GM21447 (cell line): Measurements from ENCODE around the gene PRKG2.
"Not testable (repeated sequence)": the region's sequence is repeated elsewhere in the genome, so short reads cannot be mapped to it uniquely, and the experiment has no call there.

Experiments
- ATAC-seq: cut with Tn5 transposase; IDR thresholded peaks from one replicate; pipeline ENCODE4 v1.9.1; 2021; ENCODE audit not compliant: unreplicated experiment

PRKG2 gene, protein sequence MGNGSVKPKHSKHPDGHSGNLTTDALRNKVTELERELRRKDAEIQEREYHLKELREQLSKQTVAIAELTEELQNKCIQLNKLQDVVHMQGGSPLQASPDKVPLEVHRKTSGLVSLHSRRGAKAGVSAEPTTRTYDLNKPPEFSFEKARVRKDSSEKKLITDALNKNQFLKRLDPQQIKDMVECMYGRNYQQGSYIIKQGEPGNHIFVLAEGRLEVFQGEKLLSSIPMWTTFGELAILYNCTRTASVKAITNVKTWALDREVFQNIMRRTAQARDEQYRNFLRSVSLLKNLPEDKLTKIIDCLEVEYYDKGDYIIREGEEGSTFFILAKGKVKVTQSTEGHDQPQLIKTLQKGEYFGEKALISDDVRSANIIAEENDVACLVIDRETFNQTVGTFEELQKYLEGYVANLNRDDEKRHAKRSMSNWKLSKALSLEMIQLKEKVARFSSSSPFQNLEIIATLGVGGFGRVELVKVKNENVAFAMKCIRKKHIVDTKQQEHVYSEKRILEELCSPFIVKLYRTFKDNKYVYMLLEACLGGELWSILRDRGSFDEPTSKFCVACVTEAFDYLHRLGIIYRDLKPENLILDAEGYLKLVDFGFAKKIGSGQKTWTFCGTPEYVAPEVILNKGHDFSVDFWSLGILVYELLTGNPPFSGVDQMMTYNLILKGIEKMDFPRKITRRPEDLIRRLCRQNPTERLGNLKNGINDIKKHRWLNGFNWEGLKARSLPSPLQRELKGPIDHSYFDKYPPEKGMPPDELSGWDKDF

DNA sequence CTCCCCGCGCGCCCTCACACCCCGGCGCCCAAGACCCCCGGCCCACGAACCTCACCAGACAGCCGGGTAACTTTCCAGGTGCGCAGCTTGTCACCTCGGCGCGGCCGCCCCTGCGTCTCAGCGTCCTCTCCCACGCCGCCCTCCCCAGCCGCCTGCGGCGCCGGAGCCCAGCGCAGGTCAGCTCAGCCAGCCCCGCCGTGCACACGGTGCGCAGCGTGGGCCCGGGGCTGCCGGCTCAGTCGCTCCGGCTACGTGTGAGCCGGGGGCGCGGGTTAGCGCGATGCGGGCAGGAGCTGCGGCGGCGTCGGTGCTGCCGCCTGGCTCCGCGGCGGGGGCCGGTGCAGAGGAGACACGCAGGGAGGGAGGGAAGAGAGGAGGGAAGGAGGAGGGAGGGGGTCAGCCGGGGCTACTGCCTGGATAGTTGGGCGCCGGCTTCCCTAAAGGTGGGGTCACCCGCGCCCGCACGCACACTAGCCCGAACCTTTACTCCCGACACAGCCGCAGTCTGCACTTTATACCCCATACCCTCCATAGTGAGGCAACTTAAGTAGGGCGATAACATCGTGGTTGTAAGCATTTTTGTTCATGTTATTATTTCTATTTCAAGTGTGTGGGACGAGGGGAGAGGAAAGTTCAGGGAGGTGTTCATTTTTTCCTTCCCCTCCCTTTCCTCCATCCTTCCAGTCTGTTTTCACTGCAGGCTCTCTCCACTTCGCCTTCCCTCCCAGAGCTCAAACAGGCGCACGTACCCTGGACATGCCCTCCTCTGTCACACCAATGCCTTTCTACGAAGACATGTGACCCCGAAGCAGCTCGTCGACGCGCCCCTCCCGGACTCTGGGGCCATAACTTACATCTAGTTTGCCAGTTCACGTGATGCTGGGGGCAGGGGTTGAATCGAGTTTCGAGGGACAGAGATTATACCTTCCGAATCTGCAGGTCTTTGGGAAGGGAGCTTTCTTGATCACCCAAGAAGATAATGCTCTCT lies at the start of gene PRKG2:
PRKG2 (minus strand) TSS at position 342 of the 988 bp plus-strand sequence. CDS start 10,175 bp downstream, outside the sequence.
- no peak for ATAC-seq

DNA sequence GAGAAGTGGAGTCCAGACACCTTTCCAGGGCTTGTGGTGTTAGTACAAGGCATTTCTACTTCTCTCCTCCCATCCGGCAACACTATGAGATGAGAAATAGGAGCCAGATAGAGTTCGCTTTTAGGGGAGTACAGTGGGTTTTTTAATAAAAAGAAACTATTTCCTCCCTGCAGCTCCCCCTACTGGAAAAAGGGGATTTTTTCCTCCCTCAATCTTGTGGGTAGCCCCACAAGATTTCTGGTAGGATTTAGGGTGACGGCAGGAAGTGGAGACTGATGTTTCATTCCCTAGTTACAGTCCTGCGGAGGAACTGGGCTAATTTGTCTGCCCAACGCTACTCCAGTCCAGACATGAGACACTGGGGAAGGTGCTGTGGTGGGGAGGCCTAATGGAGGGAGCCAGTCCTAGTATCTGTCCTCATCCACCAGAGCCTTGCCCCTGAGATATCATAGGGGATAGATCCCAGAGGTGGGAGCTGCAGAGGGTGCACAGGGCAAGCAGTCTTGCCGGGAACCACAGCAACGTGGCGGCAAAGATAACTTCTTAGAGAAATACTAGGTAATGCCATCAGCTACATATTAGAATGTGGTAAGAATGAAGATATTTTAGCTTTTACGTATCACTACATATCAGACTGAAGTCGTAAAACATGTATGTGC lies 45.5 kb upstream of the PRKG2 start:
- ATAC-seq = no peak

DNA sequence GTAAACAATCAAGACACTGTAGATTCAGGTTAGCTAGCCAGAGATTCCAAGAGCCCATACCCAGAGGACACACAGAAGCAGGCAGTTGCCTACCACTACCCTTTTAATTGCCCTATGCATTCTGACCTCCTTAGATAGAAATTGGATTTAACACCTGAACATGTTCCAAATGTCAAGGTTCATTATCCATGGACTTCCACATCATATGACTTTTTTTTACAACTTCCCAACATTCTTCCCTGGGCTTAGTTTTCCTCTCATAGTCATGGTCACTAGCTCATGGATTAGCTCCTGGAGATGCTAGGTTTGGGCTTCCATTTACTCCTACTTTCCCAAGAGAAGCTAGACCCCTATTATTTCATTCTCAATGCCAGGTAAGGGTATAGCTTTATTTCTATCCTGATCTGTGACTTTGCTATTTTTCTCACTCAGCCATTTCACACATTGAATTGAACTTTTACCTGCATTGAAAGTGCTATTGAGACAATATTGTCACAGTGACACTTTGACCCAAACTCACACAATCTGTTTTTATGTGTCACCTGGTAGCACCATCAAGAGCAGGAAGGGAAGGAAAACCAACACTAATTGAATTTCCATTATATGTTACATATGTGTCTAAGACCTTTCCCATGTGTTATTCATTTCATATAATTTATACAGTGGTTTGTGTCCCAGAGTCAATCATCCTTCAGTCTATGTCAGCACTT lies 44.0 kb upstream of the PRKG2 start:
- no peak for ATAC-seq

DNA sequence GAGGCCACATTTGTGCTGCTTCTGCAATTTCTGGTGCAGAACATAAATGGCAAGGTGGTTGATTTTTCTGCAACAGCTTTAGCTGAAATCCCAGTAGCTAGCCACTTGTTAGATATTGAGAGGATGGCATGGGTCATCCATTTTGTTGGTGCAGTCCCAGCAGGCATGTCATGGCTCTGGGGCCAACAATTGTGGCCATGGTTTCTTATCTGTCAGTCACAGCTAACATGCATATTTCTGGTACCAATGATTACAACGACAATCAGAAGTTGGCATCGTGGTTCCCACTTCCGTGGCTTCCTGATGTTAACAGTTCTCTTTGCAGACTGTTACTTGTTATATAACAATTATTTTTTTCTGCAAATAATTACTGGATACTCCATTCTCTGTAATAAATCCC lies 42.8 kb upstream of the PRKG2 start:
- ATAC-seq = no peak

- no peak for ATAC-seq
Measured at GRCh38 chr4:81257021-81257420, 42.0 kb upstream of the PRKG2 start.

GRCh38 chr4:81256059-81256970 lies 41.3 kb upstream of the PRKG2 start:
- no peak for ATAC-seq

DNA sequence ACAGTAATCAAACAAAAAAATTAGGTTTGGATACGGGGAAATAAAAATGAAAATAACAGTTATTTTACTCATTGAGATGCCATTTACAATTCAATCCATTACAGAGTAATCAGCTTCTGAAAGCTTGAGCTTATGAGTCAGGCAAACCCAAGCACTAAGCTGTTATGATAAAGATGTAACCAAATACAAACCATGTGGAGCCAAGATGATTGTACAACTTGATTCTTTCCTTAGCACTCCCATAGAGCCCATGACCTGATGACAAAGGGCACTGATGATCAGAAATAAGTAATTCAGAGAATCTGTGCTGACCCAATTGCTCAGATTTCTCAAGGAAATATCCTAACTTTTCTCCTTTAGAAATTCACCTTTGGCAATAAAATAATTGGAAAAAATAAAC lies 40.5 kb upstream of the PRKG2 start:
- ATAC-seq = no peak

DNA sequence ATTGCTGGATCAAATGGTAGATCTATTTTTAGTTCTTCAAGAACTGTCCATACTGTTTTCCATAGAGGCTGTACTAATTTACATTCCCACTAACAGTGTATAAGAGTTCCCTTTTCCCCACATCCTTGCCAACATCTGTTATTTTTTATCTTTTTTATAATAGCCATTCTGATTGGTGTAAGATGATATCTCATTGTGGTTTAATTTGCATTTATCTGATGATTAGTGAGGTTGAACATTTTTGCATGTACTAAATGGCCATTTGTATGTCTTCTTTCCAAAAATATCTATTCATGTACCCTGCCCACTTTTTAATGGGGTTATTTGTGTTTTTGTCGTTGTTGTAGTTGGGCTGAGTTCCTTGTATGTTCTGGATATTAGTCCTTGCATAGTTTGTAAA lies 35.4 kb upstream of the PRKG2 start:
- no peak for ATAC-seq

- no peak for ATAC-seq
Measured at GRCh38 chr4:81245218-81246009, 30.4 kb upstream of the PRKG2 start.

DNA sequence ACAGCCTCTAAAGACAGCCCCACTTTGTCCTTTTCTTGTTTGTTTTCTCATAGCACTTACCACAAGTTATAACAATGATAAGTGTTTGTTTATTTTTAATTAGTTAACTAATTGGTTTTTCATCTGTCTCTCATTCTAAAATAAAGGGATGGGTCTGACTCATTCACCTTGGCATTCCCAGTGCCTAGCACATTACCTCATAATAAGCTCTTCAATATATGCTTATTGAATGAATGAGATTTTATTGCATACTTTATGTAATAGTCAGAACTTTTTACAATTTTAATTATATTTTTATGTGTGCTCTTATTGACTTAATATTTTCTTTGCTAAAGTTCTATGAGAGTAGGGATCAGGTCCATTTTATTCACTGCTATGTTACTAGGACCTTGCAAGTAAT lies 22.8 kb upstream of the PRKG2 start:
- ATAC-seq = no peak

DNA sequence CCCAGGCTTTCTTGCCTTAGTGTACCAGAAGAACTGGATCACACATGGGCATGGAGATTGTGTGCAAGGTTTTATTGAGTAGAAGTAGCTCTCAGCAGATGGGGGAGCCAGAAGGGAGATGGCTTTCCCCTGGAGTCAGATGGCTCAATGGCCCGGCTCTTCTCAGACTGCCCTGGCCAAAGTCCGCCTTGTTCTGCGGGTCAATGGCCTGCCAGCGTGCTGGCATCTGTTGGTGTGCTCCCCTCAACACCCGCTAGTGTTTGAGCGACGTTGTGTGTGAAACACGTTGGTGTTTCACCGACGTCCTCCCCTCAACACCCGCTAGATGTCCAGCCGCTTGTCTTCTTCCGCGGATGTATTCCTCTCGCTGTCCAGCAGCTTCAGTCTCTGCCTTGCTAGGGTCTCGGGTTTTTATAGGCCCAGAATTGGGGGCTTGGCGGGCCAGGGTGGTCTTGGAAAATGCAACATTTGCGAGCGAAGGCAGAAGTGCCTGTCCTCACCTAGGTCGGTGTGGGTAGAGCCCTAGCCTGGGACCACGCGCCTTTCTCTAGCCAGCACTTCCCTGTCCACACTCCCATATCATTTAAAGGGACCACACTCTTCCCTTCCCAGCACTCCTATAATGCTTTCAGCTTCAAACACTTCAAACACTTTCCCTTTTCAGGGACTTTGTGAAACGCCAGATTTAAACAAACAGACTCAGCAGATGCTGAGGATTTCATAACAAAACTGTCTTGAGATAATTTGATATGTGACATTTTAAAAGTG lies 21.1 kb upstream of the PRKG2 start:
- ATAC-seq = no peak

GRCh38 chr4:81227968-81228367 lies 12.9 kb upstream of the PRKG2 start:
- ATAC-seq = no peak

DNA sequence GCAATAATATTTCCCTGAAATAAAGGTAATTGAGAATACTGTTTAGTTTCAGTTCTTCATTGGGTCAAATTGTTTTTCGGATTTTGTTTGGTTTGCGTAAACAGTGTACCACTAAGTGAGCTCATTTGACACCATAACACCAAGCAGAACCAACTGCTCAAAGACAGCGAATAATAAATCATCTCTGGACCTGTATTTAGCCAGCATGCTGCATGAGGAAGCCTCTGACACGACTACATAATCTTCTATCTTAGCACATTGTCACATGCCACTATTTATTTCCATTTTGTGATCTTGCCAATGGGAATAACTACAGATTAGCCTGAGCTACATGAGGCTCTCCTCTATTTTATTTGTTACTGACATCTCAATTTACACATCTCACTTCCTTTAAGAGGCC lies 12.1 kb upstream of the PRKG2 start:
- ATAC-seq = no peak

DNA sequence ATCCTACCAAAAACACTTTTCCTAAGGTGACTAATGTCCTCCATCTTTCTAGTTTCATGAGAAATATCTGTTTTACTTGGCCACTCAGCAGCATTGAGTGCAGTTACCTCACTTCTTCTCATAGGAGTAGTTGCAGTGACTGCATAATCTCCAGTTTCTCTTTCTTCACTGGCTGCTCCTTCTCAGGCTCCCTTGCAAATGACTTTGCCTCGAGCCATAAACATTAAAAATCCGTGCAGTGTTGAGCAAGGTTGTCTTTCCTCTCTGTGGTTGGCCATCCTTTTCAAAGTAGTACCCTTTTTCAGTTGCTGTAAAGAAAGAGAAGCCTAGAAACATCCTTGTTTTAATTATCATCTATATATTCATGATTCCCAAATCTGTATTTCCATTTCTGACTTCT lies 10.2 kb upstream of the PRKG2 start:
- no peak for ATAC-seq

DNA sequence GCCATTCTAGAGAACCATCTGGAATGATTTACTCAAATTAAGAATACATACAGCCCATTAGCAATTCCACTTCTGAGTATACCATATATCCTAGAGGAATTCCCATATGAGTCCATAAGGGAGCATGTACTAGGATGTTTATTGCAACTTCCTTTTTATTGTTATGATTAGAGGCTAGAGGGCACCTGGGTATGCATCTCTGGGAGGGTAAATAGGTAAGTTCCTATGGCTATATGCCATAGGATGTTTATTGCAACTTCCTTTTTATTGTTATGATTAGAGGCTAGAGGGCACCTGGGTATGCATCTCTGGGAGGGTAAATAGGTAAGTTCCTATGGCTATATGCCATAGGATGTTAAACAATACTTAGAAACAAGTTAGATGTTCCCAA lies 7.1 kb upstream of the PRKG2 start:
- not testable (repeated sequence) for ATAC-seq

GRCh38 chr4:81221303-81222081 lies 6.5 kb upstream of the PRKG2 start:
- no peak for ATAC-seq

DNA sequence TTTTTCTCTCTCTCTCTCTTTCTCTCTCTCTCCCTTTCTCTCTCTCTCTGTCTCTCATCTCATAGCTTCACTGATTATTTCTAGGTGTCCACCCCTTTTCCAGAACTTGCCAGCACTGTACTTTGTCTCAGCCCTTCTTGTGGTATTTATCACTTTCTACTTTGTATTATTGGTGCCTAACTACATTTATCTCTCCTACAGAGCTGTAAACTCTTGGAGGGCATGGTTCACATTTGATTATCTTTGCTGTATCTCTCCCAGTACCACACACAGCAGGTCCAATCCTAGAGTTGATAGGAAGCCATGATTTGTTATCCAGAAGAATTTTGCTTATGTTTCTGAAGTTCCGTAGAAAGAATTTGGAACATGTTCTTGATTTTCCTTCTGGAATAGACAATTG lies 5.2 kb upstream of the PRKG2 start:
- ATAC-seq = no peak
